Ovary (tissue), 9 donors: Measurements from ENCODE around the gene DESI2. TPM values are rescaled to one million over a fixed set of nuclear protein-coding genes. Genes with fewer than 3 reads are reported as not detected.

Experiments
- DNase-seq, 5 donors: peaks; one replicate each; pipeline ENCODE4 v3.0.0-alpha.2; 2019 to 2020
- H3K27ac ChIP-seq, 2 donors: fragments of 200-600 bp; one replicate each; pipeline versions ENCODE4 v1.5.1 to v1.8.0; 2019 to 2022
- H3K27me3 ChIP-seq: fragments of 200-600 bp; one replicate; pipeline ENCODE4 v1.8.0; 2022
- H3K36me3 ChIP-seq: fragments of 200-600 bp; sonication (generic); one replicate; pipeline ENCODE4 v1.5.1; 2019
- H3K4me1 ChIP-seq: one replicate; pipeline ENCODE4 v1.8.1; 2013; ENCODE audit warnings: mild to moderate bottlenecking, moderate library complexity; ENCODE audit not compliant: insufficient read depth
- H3K4me3 ChIP-seq: fragments of 200-600 bp; sonication (generic); one replicate; pipeline ENCODE4 v1.5.1; 2017
- H3K9me3 ChIP-seq, 2 donors: fragments of 200-600 bp in 1 of 2; sonication (generic) in 1 of 2; one replicate each; pipeline versions ENCODE4 v1.5.1 to v1.8.1; 2013 to 2019; ENCODE audit warnings: mild to moderate bottlenecking in 1 of 2, moderate library complexity in 1 of 2
- CTCF ChIP-seq, 3 donors: fragments of 450-650 bp in 2 of 3; fragments of 200-600 bp in 1 of 3; IDR thresholded peaks; one replicate each; pipeline versions ENCODE4 v1.5.1 to v1.8.0; 2016 to 2022; ENCODE audit warnings: antibody characterized with exemption in 3 of 3, mild to moderate bottlenecking in 1 of 3
- EP300 ChIP-seq: sonication (generic); formaldehyde crosslinking; IDR thresholded peaks from one replicate; pipeline ENCODE4 v1.6.1; 2017; ENCODE audit warnings: antibody characterized with exemption
- POLR2A ChIP-seq: fragments of 450-650 bp; IDR thresholded peaks from one replicate; pipeline ENCODE4 v1.6.1; 2017; ENCODE audit warnings: antibody characterized with exemption, mild to moderate bottlenecking, moderate library complexity
- WGBS, 3 donors: extraction: QIAGEN DNeasy Blood & Tissue Kit in 1 of 3; methylation state at CpG; one replicate each; pipeline versions ENCODE4 v1.1.5 to v1.1.7; 2013 to 2017; 5-methylcytosine and 5-hydroxymethylcytosine counted together
- intact Hi-C, 4 donors: fragments of 100-400 bp; cut with DNase I; formaldehyde crosslinking; loops; one replicate each; pipeline versions ENCODE4 v1.11.0 to v1.15.1; 2022 to 2023
- polyA plus RNA-seq, 2 donors: library from polyadenylated mRNA; stranded (reverse); fragments of 200-250 nt in 1 of 2; fragments of 350-450 nt in 1 of 2; fragmentation: Illumina TruSeq in 1 of 2; extraction: RNeasy Lipid Tissue Mini Kit (QIAGEN cat#74804) in 1 of 2; gene quantifications; one replicate each; pipeline ENCODE4 v1.2.3, GENCODE V29; 2013 to 2014
- total RNA-seq, 7 donors: library from RNA; depleted of rRNA in 2 of 7; stranded (reverse); fragments of >200 nt in 2 of 7; fragmentation: NEBNext Ultra II Directional in 3 of 7; extraction: Animal tissue kit (Norgen Biotek cat#: 25700) in 3 of 7; gene quantifications; one replicate each; pipeline versions ENCODE4 v1.1.0 to v1.2.4, GENCODE V29; 2016 to 2023
- donor health status: DM: no; HTN: no; CAD: no; lungs with moderate emphysema.
- donor health status: DM: no; HTN: no; CAD: no.
- donor health status: Bipolar disorder and iron deficiency.
- donor health status: DM: yes; HTN: yes; CAD: no.
- donor health status: DM: no; HTN: no; CAD: no.
- donor health status: DM: yes; HTN: yes; CAD: no.

Gene DESI2
- total and polyA plus RNA-seq, 9 donors, result 12.5 to 33.4 (median 23.4) TPM

GRCh38 chr1:244634546-244634945 lies 18.4 kb upstream of the DESI2 start:
- TF ChIP-seq CTCF (IDR thresholded peaks at IDR 0.05) (no peak), EP300 (no peak), POLR2A (no peak)

GRCh38 chr1:244636488-244637259 lies 16.3 kb upstream of the DESI2 start:
- whole genome bisulfite sequencing, 3 donors, result 90 to 93% (median 91%) methylated on average over 10 of the region's 10 CpGs
- Histone ChIP-seq H3K36me3 (no peaks in the 10 kb centered on the region), H3K27ac (no peak overlapping the region), H3K4me3 (no peak overlapping the region), H3K9me3 (no peaks in the 10 kb centered on the region), H3K27me3 (no peaks in the 10 kb centered on the region), H3K4me1 (no peaks in the 10 kb centered on the region)
- no peak for TF ChIP-seq EP300
- TF ChIP-seq CTCF (IDR thresholded peaks at IDR 0.05), result no peak
- no peak for TF ChIP-seq POLR2A
- DNase-seq, result no peak
- intact Hi-C loops, result no loop called here

More at GRCh38 chr1:244634546-244634945, 18.4 kb upstream of the DESI2 start:
- 95 to 98% (median 96%) methylated on average over 6 of the region's 6 CpGs for WGBS, 3 donors
- Histone ChIP-seq H3K27me3 (no peaks in the 10 kb centered on the region), H3K27ac (no peak overlapping the region), H3K4me3 (no peak overlapping the region), H3K9me3 (no peaks in the 10 kb centered on the region), H3K36me3 (no peaks in the 10 kb centered on the region), H3K4me1 (no peaks in the 10 kb centered on the region)
- intact Hi-C loops, result no loop called here
- DNase-seq, result no peak

- TF ChIP-seq EP300, result no peak
- no peak for TF ChIP-seq CTCF (IDR thresholded peaks at IDR 0.05)
- no peak for TF ChIP-seq POLR2A
- Histone ChIP-seq H3K27me3 (no peaks in the 10 kb centered on the region), H3K27ac (no peak overlapping the region), H3K4me1 (no peaks in the 10 kb centered on the region), H3K4me3 (no peak overlapping the region), H3K9me3 (no peaks in the 10 kb centered on the region), H3K36me3 (no peaks in the 10 kb centered on the region)
- DNase-seq, result no peak
- intact Hi-C loops, result no loop called here
These were observed 13.4 kb upstream of the DESI2 start for GRCh38 chr1:244639561-244639960.

- no peak for TF ChIP-seq CTCF (IDR thresholded peaks at IDR 0.05)
- TF ChIP-seq POLR2A, result no peak
- TF ChIP-seq EP300, result no peak
- WGBS, 3 donors, result 85 to 92% (median 85%) methylated on average over 6 of the region's 6 CpGs
These were observed 12.0 kb upstream of the DESI2 start for GRCh38 chr1:244640917-244641316.

More at GRCh38 chr1:244640917-244641316, 12.0 kb upstream of the DESI2 start:
- no peaks in the 10 kb centered on the region for H3K4me1 ChIP-seq
- H3K4me3 ChIP-seq, result no peak overlapping the region
- intact Hi-C loops, result no loop called here
- H3K36me3 ChIP-seq, result no peaks in the 10 kb centered on the region
- no peaks in the 10 kb centered on the region for H3K27me3 ChIP-seq
- H3K9me3 ChIP-seq, result no peaks in the 10 kb centered on the region
- H3K27ac ChIP-seq, result no peak overlapping the region
- DNase-seq, result no peak
